Calu3 (cell line): ENCODE data around the gene GNRHR. TPM values are rescaled to one million over a fixed set of nuclear protein-coding genes. Genes with fewer than 3 reads are reported as not detected.

ENCODE experiments used
- BruUV-seq: library from RNA; stranded (reverse); fragments of 400-500 nt; replicated peaks from 2 replicates; lab custom pipeline; 2021; lab: Mats Ljungman, UMichigan
- CTCF ChIA-PET: fragments of 300-600 bp; sonication (Branson Sonifier 250); formaldehyde crosslinking; loops from one replicate; lab custom pipeline; 2022; ENCODE audit warnings: antibody characterized with exemption; lab: Charles Lee
- DNase-seq: peaks from one replicate; pipeline ENCODE4 v3.0.0; 2022
- H3K27ac Mint-ChIP-seq: one replicate; pipeline ENCODE4 v1.8.0; 2022; ENCODE audit warnings: mixed read lengths; ENCODE audit not compliant: unreplicated experiment
- H3K27me3 Mint-ChIP-seq: one replicate; pipeline ENCODE4 v1.8.0; 2022; ENCODE audit warnings: mixed read lengths; ENCODE audit not compliant: unreplicated experiment
- H3K36me3 Mint-ChIP-seq: one replicate; pipeline ENCODE4 v1.8.0; 2022; ENCODE audit warnings: mild to moderate bottlenecking, moderate library complexity, mixed read lengths; ENCODE audit not compliant: insufficient read depth, unreplicated experiment
- H3K4me1 Mint-ChIP-seq: one replicate; pipeline ENCODE4 v1.8.0; 2022; ENCODE audit warnings: mild to moderate bottlenecking, low read depth, mixed read lengths; ENCODE audit not compliant: unreplicated experiment
- H3K4me3 Mint-ChIP-seq: one replicate; pipeline ENCODE4 v1.8.0; 2022; ENCODE audit warnings: mild to moderate bottlenecking, low read depth, moderate library complexity, mixed read lengths; ENCODE audit not compliant: unreplicated experiment
- H3K9me3 Mint-ChIP-seq: one replicate; pipeline ENCODE4 v1.8.0; 2022; ENCODE audit warnings: low read depth, mixed read lengths; ENCODE audit not compliant: unreplicated experiment
- intact Hi-C: fragments of 100-400 bp; cut with micrococcal nuclease; formaldehyde crosslinking; loops from one replicate; pipeline ENCODE4 v1.10.0; 2022; ENCODE audit not compliant: unreplicated experiment
- total RNA-seq: library from RNA; stranded (reverse); gene quantifications from 2 replicates; pipeline ENCODE4 v1.2.3, GENCODE V29; 2022
- TF ChIP-seq, protein P1 (sequence below): fragments of 200-600 bp; IDR thresholded peaks from one replicate; pipeline ENCODE4 v1.8.0; 2022; ENCODE audit warnings: antibody characterized with exemption; ENCODE audit not compliant: unreplicated experiment

The GNRHR gene
- total RNA-seq, 1 experiment from 2014 or later: not detected

DNA sequence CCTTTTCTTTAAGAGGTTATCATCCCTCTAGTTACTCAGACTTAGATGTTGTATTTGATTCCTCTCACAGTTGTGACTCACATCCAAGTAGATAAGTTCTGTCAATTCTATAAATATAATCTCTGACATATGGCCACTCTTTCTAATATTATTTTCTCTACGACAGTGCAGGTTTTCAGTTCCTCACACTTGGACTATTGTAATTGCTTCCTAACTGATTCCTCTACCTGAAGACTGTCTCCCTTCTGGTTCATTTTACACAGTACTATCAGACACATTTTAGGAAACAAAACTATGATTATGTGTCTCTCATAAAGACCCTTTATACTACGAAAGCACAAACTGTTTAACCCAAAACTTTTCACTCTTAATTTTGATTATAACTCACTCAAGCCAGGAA, 31.3 kb upstream of the GNRHR start:
- H3K4me3 Mint-ChIP-seq: no peak overlapping the region

DNA sequence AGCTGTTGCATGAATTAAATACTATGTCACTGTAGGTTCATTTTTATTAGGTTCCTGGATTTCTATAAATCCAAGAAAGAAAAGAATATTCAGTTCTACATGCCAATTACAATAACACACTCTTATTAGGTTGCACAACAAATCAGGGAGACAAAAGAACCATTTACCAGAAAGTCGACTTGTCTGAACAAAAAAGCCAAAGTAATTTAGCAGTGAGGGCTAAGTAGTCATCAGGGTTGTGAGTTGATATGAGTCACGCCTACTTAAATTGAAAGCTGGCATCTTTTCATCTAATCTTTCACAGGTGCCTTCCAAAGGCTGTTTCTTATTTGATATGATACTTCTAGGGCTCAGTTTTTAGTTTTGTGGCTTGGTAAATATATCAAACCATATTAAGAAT, 25.4 kb upstream of the GNRHR start:
- CTCF ChIA-PET: no interaction called here
- H3K27ac Mint-ChIP-seq: no peak overlapping the region
- H3K4me1 Mint-ChIP-seq: no peaks in the 10 kb centered on the region
- TF ChIP-seq, protein P1, sequence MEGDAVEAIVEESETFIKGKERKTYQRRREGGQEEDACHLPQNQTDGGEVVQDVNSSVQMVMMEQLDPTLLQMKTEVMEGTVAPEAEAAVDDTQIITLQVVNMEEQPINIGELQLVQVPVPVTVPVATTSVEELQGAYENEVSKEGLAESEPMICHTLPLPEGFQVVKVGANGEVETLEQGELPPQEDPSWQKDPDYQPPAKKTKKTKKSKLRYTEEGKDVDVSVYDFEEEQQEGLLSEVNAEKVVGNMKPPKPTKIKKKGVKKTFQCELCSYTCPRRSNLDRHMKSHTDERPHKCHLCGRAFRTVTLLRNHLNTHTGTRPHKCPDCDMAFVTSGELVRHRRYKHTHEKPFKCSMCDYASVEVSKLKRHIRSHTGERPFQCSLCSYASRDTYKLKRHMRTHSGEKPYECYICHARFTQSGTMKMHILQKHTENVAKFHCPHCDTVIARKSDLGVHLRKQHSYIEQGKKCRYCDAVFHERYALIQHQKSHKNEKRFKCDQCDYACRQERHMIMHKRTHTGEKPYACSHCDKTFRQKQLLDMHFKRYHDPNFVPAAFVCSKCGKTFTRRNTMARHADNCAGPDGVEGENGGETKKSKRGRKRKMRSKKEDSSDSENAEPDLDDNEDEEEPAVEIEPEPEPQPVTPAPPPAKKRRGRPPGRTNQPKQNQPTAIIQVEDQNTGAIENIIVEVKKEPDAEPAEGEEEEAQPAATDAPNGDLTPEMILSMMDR: no peak
- no peaks in the 10 kb centered on the region for H3K36me3 Mint-ChIP-seq
- H3K9me3 Mint-ChIP-seq: peaks cover 2% of the 10 kb centered on the region
- no peaks in the 10 kb centered on the region for H3K27me3 Mint-ChIP-seq
- no peak for DNase-seq
- intact Hi-C loops: no loop called here
- H3K4me3 Mint-ChIP-seq: no peak overlapping the region
- BruUV-seq: no TSS peak

More for the DNA sequence above, 31.3 kb upstream of the GNRHR start:
- no peak for DNase-seq
- CTCF ChIA-PET: no interaction called here
- Mint-ChIP-seq H3K36me3 (no peaks in the 10 kb centered on the region), H3K27me3 (no peaks in the 10 kb centered on the region), H3K4me1 (no peaks in the 10 kb centered on the region), H3K9me3 (no peaks in the 10 kb centered on the region), H3K27ac (no peak overlapping the region)
- no TSS peak for BruUV-seq
- intact Hi-C loops: no loop called here
- TF ChIP-seq, protein P1: no peak

DNA sequence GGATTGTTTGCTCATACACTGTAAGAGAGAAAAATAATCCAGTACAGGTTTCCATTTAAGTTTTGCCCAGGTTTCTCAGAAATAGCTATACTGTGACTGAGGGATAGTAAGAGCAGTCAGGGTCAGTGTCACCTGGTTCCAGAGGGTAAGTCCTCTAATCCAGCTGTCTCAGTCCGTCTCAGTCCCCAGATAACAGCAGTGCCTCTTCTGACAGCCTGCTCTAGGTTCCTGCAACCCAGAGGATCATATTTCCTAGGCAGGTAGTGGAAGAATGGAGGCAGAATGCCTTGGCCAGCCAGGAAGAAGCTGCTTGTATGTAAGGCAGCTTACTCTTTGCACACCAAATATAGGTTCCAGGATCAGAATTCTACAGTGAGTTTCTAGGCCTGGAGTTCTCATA, 22.6 kb upstream of the GNRHR start:
- H3K4me1 Mint-ChIP-seq: no peaks in the 10 kb centered on the region
- CTCF ChIA-PET: no interaction called here
- no TSS peak for BruUV-seq

DNA sequence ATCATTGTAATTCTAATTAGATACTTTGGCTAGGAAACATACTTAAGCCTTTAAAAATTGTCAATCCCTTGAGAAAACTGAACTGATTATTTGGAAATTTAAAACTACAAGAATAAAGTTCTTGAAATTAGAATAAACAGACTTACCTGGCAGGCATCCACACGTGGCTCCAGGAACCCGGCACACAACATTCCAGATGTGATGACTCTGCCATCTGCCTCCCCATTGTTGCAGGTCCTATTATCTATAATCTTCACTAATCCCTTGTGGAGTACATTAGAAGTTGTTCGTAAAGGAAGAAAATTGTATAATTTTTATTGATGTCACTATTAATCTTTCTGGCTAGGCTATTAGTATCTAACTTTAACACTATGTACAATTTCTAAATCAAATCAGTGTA, 16.2 kb upstream of the GNRHR start:
- CTCF ChIA-PET: interaction anchor here (0.9 kb wide), 1 partner anchor 148 kb away, joined by 3 read pairs; no protein-coding TSS in a partner anchor
- Mint-ChIP-seq H3K4me1 (no peaks in the 10 kb centered on the region), H3K9me3 (no peaks in the 10 kb centered on the region), H3K27me3 (no peaks in the 10 kb centered on the region), H3K4me3 (no peak overlapping the region), H3K36me3 (no peaks in the 10 kb centered on the region), H3K27ac (no peak overlapping the region)
- no peak for DNase-seq
- BruUV-seq: no TSS peak
- intact Hi-C loops: no loop called here
- TF ChIP-seq, protein P1: no peak

More for the DNA sequence above, 22.6 kb upstream of the GNRHR start:
- H3K27ac Mint-ChIP-seq: no peak overlapping the region
- no peaks in the 10 kb centered on the region for H3K27me3 Mint-ChIP-seq
- H3K9me3 Mint-ChIP-seq: peaks cover 2% of the 10 kb centered on the region
- H3K36me3 Mint-ChIP-seq: no peaks in the 10 kb centered on the region
- intact Hi-C loops: no loop called here
- DNase-seq: no peak
- TF ChIP-seq, protein P1: no peak
- no peak overlapping the region for H3K4me3 Mint-ChIP-seq
